ENCODE results near the gene MCEE.

MCEE gene

GRCh38 chr2:71082402-71083252, 47.4 kb downstream of the MCEE start:
- DNase-seq (ENCODE audit: low read depth, low spot score) = no peak

GRCh38 chr2:71078624-71079023, 51.4 kb downstream of the MCEE start:
- no peak for DNase-seq (ENCODE audit: low read depth, low spot score)

- no peak for DNase-seq (ENCODE audit: low read depth, low spot score)
Measured at GRCh38 chr2:71074893-71075395, 55.1 kb downstream of the MCEE start.

DNA sequence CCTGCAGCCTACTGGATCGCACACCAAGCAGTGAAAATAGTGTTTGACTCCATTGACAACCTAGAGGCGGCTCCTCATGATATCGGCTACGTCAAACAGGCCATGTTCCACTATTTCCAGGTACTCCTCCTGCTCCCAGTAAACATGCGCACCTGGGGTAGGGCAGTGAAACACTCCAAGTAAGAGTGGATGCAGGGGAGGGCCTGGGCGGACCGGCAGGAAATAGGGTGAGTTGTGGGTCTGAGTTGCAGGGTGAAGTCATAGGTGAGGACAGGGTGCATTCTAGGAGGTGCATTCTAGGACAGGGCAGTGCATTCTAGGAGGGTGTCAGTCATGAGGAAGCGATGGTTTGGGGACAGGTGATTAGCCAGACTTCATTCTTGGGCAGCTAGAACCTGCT, 56.6 kb downstream of the MCEE start:
- DNase-seq (ENCODE audit: low read depth, low spot score) = no peak

DNA sequence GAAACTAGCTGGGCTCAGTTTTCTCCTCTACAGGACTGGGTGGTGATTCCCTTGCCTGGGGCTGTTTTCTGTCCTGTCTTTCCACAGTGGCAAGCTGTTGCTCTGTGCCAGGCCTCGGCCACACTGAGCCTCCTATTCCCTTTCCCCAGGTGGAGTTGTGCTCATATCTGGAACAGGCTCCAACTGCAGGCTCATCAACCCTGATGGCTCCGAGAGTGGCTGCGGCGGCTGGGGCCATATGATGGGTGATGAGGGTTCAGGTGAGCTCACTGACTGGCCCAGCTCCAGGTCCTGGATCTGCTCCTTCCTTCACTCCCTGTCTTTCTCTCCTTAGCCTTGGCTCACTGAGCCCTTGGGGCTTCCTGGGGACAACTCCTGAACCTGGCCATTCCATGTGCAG, 57.5 kb downstream of the MCEE start:
- DNase-seq (ENCODE audit: low read depth, low spot score) = no peak

- DNase-seq (ENCODE audit: low read depth, low spot score) = no peak
Measured at GRCh38 chr2:71071681-71072398, 58.2 kb downstream of the MCEE start.

DNA sequence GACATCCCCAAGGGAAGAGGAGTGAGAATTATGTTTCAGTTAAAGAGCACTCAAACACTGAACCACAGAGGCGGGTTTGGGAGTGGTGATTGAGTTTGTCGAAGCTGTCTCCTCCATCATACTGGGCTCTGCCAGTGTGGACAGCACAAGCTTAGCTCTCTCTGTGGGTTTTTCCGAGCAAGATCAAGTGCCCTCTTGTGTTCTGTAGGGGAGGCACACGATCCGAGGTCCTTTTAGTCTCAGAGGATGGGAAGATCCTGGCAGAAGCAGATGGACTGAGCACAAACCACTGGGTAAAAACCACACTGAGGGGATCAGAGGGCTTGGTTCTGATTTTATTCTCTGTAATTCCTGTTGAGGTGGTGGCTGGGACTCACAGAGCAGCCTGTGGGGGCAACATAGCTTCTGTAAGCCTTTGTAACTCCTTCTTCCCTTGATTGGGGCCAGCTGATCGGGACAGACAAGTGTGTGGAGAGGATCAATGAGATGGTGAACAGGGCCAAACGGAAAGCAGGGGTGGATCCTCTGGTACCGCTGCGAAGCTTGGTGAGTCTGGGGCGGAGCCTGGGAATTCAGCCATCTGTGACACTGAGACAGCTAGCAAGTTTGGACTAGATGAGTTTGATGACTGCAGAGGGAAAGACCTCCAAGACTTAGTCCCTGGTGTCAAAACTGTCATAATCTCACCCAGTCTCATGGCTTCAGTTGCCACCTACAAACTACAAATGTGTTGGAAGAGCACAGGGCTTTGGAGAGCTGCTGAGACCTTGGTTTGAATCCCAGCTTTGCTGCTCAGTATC, 59.5 kb downstream of the MCEE start:
- peak; percentile 30 for DNase-seq (ENCODE audit: low read depth, low spot score)

GRCh38 chr2:71069376-71069775, 60.7 kb downstream of the MCEE start:
- no peak for DNase-seq (ENCODE audit: low read depth, low spot score)

DNA sequence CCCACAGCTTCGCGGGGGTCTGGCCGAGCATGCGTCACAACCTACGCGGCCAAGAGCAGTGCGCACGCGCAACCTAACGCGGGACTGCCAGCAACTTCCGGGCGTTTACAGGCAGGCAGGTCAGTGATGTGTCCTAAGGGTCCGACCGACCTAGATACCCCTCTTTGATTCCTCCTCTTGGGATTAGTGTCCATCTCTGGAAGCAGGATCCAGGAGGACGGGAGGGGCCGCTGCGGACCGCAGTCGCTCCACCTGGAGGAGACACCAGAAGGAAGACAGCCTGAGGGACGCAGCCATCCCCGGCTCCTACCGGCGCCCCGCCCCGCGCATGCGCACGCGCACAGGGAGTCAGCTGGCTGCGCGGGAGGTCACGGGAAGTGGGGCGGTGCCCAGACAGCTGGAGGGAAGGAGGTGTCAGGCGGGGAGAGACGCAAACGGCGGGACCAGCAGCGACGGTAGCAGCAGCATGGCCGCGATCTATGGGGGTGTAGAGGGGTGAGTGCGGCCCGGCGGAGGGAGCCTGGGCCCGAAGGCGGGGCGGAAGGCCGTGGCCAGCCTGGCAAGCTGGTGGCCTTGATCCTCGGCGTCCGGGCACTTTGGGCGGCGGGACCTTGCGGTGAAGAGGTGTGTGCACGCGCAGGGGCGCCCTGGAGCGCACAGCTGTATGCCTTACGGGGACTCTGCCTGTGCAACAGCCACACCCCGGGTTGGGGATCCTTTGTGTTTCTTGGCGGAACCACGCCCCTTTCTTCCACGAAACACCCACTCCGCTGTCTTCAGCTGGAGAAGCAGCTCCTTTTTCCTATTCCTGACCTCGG, 61.6 kb downstream of the MCEE start, which contains the start of gene NAGK:
TSS of gene NAGK (plus strand) at position 431 of the 818 bp plus-strand sequence. CDS start at position 467, 36 bp downstream.
- peak; percentile 67 for DNase-seq (ENCODE audit: low read depth, low spot score)

- no peak for DNase-seq (ENCODE audit: low read depth, low spot score)
Measured at GRCh38 chr2:71067567-71068217, 62.3 kb downstream of the MCEE start.

- no peak for DNase-seq (ENCODE audit: low read depth, low spot score)
Measured at GRCh38 chr2:71066856-71067255, 63.2 kb downstream of the MCEE start.

DNA sequence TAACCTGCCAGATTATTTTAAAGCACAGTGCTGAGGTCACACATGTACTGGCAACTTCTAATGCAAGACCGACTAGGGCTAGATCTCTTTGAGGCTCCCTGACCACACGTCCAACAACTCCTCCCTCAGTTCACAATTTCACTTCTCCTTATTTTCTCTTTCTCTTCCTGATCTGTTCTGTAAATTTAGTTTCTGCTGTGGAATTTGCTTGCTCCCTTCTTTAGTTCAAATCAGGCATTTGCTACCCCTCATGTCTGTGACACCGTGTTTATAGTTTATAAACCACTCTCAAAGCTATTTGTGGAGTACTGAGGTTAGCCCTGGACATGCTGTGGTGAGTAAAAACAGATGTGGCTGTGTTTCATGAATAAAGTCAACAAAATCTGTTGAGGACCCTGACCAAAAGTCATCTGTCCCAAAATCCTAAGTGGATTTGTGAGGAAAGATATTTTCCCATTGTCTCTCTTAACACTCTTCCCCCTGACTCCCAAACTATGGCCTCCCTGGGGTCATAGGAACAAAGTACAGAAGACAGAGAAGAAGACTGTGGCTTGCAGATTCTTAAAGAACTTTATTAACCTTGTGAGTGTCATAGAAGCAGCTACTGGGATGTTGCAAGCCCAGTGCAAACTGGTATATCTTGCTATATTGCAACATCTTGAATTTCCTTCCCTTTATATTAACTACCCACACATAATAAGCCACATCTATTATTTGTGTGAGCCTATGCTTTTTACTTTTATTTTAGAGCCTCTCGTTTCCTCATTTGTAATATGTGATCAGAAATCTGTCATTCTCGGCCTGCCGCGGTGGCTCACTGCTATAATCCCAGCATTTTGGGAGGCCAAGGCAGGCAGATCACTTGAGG, 65.0 kb downstream of the MCEE start:
- no peak for DNase-seq (ENCODE audit: low read depth, low spot score)

DNA sequence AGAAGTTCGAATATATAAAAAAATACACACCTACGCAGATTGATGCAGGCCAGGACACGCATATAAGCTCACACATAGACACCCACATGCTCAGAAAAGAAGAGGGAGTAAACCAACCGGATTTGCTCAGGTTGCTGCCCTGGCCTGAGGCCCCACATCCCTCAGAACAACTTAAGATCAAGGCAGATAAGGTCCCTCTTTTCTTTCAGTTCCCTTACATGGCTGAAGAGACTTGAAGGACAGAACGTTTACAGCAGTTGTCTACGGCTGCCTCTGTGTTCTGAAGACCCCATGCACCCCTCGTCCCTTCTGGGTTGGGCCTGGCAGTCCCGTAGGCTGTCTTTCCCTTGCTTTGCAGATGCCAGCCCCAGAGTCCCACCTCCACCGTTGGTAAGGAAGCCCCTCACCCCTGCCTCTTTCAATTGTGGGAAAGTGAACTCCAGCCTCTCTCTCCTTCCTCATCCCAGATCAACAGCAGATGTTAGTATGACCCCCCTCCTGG, 65.9 kb downstream of the MCEE start:
- DNase-seq (ENCODE audit: low read depth, low spot score) = no peak

DNA sequence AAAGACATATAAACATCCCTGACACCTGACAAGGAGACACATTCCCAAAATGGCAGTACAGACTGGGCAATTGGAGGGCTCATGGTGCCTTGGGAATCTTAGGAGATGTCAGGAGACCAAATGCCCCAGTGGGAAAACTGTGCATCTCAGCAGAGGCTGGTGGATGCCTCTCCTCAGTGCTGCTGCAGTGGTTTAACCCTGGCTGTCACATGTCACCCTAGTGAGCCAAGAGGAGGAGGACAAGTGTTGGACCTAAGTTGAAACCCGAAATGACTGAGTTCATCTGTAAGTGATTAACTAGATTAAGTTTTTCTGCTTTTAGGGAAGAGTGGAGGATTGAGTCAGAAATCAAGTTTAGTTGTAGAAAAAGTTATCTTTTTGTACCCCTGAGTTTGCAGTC, 66.8 kb downstream of the MCEE start:
- no peak for DNase-seq (ENCODE audit: low read depth, low spot score)

GRCh38 chr2:71060871-71061270, 69.2 kb downstream of the MCEE start:
- DNase-seq (ENCODE audit: low read depth, low spot score) = no peak

GRCh38 chr2:71060211-71060610, 69.8 kb downstream of the MCEE start:
- DNase-seq (ENCODE audit: low read depth, low spot score) = no peak
